NCI-H2107 (cell line): ENCODE results near the gene PLA2G4E.

Experiments
- DNase-seq: peaks from one replicate; lab custom pipeline; 2025; lab: John Stamatoyannopoulos, UW

The PLA2G4E gene

GRCh38 chr15:41977757-41978383 is 43.0 kb downstream of the PLA2G4E start:
- no peak for DNase-seq

GRCh38 chr15:41975669-41976068 is 45.2 kb downstream of the PLA2G4E start:
- no peak for DNase-seq

GRCh38 chr15:41974041-41974440 is 46.8 kb downstream of the PLA2G4E start:
- no peak for DNase-seq

GRCh38 chr15:41972253-41973242 is 48.3 kb downstream of the PLA2G4E start, which contains the start of gene EHD4:
Gene EHD4 (minus strand): TSS chr15:41972557. CDS start chr15:41972494, 63 bp downstream.
- DNase-seq, result peak; percentile 90

GRCh38 chr15:41971895-41972252 is 49.0 kb downstream of the PLA2G4E start:
- no peak for DNase-seq

GRCh38 chr15:41971089-41971894 is 49.5 kb downstream of the PLA2G4E start:
- no peak for DNase-seq

- DNase-seq, result no peak
Measured at GRCh38 chr15:41970456-41970855, 50.4 kb downstream of the PLA2G4E start.

GRCh38 chr15:41969851-41970431 is 50.9 kb downstream of the PLA2G4E start:
- DNase-seq, result no peak

- DNase-seq, result no peak
Measured at GRCh38 chr15:41968701-41969100, 52.1 kb downstream of the PLA2G4E start.

- no peak for DNase-seq
Measured at GRCh38 chr15:41967506-41968206, 53.2 kb downstream of the PLA2G4E start.

GRCh38 chr15:41966920-41967465 is 53.8 kb downstream of the PLA2G4E start:
- DNase-seq, result no peak

GRCh38 chr15:41966414-41966812 is 54.4 kb downstream of the PLA2G4E start:
- DNase-seq, result no peak

GRCh38 chr15:41965441-41966413 is 55.1 kb downstream of the PLA2G4E start:
- no peak for DNase-seq

GRCh38 chr15:41961595-41962202 is 59.1 kb downstream of the PLA2G4E start:
- no peak for DNase-seq

GRCh38 chr15:41961001-41961518 is 59.8 kb downstream of the PLA2G4E start:
- no peak for DNase-seq

- no peak for DNase-seq
Measured at GRCh38 chr15:41958002-41958420, 62.8 kb downstream of the PLA2G4E start.

- DNase-seq, result no peak
Measured at GRCh38 chr15:41957021-41957897, 63.6 kb downstream of the PLA2G4E start.
